Activated gamma-delta T cell treated with anti-CD3 and anti-CD28 coated beads, Interleukin-2, amount 50 U/mL, for 16 hours (primary cell): ENCODE data around the gene CCDC68.

Experiments used
- DNase-seq: peaks from one replicate; pipeline ENCODE4 v3.0.0-alpha.2; 2020; ENCODE audit warnings: low read depth

The CCDC68 gene

DNA sequence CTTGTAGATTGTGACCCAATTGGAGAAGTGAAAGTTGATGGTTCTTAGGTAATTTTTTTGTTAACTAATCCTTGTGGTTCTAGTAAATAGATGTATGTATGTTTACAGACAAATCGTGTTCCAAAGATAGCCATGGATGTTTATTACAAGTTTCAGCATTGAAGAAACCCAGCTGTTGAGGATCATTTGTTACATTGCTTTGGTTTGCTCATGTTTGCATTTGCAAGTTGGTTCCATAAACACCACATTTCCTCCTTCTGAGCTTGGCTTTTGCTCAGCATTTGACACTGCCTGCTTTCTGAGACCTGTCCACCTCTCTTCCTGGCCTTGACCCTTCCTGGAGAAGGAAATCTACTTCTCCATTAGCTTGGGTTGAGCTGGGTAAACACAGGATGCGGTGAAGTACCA lies 1.8 kb upstream of the CCDC68 start:
- no peak for DNase-seq

GRCh38 chr18:54960197-54960596 lies 936 bp upstream of the CCDC68 start:
- DNase-seq, result no peak

DNA sequence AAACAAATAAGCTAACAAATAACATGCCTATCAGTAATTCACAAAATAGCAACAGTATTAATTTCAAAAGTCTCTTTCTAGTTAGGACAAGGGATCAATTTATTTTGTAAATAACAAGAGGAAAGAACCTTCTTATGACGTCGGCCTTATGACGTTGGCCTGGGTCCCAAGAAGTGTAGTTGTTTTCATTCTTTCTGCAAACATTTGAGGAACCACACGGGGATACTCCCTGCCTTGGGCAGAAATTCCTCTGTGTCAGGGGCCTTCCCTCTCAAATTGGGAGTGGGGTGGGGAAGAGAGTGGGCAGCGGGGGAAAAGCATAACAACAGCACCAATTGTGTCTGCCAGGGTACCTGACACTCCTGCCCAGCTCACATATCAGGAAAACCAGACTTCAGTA lies 1.3 kb downstream of the CCDC68 start:
- DNase-seq, result no peak

DNA sequence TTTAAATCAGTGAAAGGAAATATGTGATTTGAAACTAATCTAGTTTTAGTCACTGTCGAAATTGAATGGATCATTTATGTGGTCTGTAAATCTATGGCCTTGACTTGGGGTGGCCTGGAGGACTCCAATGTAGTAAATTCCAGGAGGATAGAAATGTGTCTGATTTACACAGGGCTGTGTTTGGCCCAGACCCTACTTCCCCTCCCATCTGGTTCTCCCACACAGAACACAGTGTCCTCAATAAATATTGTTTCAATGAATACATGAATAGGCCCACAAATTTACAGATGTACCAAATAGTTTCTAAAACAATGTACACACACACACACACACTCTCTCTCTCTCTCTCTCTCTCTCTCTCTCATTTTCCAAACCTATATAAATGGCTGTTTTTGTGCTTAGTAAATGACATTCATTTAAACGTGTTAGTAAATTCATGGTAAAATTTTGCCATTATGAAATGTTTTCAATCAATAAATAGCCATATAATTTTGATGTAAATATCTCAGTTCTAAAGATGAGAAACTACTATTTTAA lies 1.9 kb downstream of the CCDC68 start:
- DNase-seq, result no peak

GRCh38 chr18:54956506-54956905 lies 2.8 kb downstream of the CCDC68 start:
- DNase-seq, result no peak

- DNase-seq, result no peak
These were observed 7.2 kb downstream of the CCDC68 start for GRCh38 chr18:54952026-54952425.

GRCh38 chr18:54950221-54950620 lies 9.0 kb downstream of the CCDC68 start:
- no peak for DNase-seq

DNA sequence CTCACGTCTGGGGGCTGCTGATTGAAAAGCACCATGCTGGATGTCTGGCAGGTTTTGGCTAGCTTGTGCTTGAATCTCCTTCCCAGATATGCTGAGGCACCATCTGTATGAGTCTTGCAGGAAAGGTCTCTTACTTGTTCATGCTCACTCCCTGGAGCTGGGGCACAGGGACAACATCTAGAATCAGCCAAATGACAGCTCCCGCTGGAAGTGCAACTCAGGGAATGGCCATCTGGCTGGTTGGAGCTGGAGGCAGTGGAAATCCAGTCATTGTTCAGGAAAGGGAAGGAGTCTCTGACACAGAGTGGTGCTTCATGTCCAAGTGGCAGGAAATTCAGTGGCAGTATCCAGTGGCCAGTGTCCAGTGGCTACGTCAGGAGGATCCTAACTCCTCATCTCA lies 9.7 kb downstream of the CCDC68 start:
- DNase-seq, result no peak

DNA sequence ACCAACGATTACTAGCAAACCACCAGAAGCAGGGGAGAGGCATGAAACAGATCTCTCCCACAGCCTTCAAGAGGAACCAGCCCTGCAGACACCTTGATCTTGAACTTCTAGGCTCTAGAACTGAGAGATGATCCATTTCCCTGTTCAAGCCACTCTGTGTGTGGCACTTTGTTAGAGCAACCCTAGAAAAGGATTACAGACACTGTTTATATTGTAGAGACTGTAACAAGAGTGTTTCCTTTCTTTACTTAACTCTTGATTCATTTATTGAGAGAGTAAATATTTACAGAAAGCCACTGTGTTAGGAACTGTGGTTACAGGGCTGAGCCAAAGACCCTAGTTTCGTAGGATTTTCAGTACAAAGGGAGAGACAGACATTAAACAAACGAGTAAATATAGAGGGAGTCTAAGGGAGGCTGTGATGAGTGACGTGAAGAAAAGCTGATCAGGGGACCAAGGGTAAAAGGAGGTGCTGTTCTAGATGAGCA lies 10.9 kb downstream of the CCDC68 start:
- no peak for DNase-seq

- DNase-seq, result no peak
These were observed 12.2 kb downstream of the CCDC68 start for GRCh38 chr18:54947091-54947490.

DNA sequence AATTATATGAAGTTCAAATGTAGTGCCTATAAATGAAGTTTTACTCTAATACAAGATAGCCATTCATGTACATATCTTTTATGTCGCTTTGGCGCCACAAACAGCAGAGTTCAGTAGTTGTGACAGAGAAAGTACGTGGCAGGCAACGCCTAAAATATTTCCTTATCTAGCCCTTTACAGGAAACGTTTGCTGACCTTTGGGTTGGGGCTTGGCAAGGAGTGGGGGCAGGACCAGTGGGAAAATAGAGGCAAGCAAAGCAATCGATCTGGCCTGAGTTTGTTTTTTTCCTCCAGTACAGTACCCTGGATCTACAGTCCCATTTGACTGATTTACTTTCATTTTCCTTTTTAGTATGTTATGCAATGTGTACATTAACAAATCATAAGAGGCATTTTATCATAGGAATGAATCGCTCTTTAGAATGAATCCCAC lies 13.1 kb downstream of the CCDC68 start:
- no peak for DNase-seq

DNA sequence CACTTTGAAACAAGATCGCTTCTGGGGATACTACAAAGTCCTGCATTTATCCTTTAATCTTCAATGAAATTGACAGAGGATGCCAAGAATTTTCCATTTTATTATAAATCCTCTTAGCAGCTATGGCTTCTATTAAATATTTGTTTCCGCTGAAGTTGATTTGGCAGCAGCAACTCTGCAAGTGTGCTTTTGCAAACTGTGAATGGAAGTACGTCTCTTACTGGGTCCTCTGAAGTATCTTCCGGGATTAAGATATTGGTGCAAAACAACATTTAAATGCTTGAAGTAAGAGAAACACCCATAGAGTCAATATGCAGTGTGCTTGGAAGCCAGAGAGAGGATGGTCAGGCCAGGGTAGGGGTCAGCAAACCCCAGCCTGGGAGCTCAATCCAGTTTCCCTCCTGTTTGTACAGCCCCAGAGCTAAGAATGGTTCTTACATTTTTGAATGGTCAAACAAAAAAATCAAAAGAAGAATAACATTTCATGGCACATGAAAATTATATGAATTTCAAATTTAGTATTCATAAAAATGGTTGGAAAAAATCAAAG lies 13.6 kb downstream of the CCDC68 start:
- DNase-seq, result no peak

DNA sequence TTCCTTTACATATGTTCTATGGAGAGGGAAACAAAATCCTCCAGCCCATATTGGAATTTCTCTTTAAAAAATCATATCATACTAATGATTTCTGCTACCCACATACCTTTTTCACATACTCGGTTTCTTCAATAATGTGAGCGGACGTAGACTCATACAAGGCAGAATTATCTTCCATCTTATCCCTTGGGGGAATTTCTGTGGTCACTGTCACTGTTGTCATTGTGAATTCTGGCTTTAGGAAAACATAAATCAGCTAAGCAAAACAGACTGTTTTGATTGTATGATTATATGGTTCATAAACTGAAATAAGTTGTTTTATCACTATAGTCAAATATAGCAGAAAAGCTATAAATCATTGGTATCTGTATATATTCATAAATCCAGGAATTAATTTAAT lies 16.7 kb downstream of the CCDC68 start:
- no peak for DNase-seq

DNA sequence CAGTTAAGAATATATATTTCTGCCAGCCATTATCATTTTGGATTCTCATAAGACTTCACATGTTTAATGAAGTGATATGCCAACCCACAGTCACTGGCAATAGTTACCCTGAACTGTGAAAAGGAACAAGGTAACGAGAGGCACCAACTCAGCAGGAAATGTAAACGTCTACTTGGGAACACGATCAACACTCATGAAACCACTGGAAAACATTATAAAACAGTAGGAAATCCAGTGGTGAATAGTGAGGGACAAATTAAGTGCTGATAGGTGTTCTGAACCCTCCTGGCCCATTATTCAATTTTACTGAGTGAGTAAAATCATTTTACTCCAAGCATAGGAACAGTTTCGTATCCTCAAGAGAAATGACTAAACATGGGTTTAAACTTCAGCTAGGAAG lies 17.1 kb downstream of the CCDC68 start:
- no peak for DNase-seq

DNA sequence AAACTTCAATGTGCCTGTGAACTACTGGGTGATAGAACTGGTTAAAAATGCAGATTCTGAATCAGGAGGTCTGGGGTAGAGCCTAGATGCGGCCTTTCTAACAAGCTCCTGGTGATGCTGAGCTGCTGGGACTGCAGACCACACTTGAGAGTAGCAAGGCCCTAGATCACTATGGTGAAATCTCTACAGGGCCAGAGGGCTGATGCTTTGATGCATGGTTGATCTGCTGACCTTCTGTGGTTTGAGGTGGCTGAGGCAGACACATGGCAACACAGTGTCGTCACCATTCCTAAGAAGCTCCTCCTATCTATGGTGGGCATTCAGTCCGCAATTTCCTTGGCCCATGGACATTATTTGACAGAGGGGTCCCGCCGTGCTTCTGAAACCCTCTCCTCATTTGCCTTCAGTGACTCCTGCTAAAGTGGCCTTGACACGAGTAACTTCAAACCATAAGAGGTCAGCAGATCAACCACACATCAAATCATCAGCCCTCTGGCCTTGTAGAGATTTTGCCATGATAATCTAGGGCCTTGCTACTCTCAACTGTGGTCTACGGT lies 19.8 kb downstream of the CCDC68 start:
- DNase-seq, result no peak

- no peak for DNase-seq
These were observed 20.8 kb downstream of the CCDC68 start for GRCh38 chr18:54938506-54938905.

GRCh38 chr18:54932472-54932871 lies 26.8 kb downstream of the CCDC68 start:
- no peak for DNase-seq

DNA sequence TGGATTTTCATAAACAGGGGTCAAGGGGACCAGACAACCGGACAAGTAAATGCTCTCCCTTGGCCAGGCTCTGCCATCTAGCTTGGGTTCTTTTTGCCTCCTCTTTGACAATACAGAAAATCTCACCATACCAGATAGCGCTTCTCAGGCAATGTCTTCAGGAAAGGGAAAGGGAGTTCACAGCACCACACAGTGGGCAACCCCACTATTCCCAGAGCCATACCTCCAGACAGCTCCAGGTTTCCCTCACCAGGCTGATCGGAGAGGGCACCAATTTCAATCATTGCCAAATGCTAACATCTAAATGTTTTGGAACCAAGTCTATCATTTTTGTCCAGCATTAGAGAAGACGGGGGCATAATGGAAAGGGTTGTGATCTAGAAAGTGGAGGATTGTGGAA lies 28.1 kb downstream of the CCDC68 start:
- DNase-seq, result no peak

DNA sequence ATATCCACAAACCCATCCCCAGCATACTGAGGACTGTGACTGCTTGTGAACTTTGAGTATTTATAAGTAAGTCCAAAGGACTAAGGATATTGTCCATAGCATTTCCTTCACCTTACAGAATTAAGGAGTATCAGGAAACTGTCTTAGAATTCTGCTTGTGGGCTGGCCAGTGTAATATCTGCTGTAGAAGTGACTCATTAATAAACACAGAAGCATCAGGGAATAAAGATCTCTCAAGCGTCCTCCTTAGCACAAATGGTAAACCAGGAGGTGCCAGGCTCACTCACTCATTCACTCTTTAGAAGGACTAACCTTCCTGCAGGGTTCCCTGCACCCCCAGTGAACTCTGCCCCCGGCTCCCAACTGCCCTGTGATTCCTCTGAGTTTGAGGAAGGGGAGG lies 31.0 kb downstream of the CCDC68 start:
- DNase-seq, result no peak

GRCh38 chr18:54926593-54927325 lies 32.5 kb downstream of the CCDC68 start:
- DNase-seq, result no peak

DNA sequence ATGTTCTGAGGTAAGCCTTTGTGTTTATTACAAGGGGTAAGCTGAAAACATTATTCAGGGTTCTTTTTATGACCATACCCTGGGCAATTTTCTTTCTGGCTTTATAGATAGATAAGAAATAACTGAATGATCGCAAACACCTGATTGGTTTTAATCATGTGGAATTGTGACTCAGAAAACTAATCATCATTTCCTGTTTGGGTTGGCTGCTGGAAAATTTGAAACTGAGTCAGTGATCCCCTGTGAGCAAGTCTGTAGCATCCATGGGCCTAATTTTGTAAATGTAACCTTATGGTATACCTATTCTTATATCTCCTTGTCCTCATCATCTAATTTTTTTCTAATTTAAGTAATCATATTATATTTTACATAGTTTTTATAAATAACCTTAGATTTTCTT lies 34.3 kb downstream of the CCDC68 start:
- DNase-seq, result no peak

- no peak for DNase-seq
These were observed 35.8 kb downstream of the CCDC68 start for GRCh38 chr18:54923339-54923956.

DNA sequence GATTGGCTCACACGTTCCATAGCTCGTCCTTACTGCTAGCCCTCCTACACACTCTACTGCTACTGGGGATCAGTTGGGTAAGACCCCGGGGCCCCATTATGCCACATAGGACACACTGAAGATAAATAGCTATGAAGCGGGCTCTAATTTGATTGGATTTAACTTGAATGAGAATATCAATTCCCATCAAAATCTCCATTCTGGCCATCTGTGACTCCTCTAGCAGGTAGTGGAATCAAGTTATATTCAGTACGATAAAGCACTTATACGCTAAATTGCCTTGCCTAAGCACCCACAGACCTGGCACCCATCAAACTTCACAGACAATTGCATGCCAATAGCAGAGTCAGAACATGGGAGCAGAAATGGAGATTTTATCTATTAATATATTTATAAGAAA lies 39.8 kb downstream of the CCDC68 start:
- no peak for DNase-seq
